NCI-H82 treated with DMSO at 0.1 percent for 48 hours (cell line): ENCODE data around the gene TBL3.

Experiments
- DNase-seq: peaks from one replicate; lab custom pipeline; 2025; ENCODE audit not compliant: unreplicated experiment; lab: John Stamatoyannopoulos, UW

The TBL3 gene

DNA sequence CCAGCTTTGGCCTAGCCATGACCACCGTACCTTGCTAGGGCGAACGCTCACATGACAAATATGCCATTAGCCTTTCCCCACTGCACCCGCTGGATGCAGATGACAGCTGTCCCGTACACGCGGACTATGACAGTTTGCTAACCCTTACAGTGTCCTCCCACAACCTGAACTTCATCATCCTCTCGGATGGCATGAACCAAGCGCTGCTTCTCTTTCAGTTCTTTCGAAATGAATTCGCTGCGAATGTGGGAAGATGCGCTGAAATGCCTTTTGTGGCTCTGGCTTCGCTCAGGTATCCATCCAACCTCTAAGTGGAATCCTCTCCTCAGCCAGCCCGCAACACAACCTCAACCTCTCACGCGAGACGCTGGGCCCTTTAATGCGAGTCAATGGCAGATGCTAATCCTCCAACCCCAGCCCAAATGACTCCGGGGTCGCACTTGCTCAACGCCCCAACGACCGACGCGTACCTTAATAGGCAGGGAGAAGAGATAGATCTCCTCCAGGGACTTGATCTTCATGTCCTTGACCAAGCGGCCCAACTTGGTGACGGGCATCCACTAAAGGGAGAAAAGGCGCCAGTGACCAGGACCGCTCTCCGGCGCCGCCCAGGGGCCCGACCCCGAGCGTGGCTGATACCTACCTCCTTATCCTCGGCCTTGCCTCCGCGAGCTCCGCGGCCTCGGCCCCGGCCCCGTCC is 7.9 kb upstream of the TBL3 start:
- DNase-seq = no peak

DNA sequence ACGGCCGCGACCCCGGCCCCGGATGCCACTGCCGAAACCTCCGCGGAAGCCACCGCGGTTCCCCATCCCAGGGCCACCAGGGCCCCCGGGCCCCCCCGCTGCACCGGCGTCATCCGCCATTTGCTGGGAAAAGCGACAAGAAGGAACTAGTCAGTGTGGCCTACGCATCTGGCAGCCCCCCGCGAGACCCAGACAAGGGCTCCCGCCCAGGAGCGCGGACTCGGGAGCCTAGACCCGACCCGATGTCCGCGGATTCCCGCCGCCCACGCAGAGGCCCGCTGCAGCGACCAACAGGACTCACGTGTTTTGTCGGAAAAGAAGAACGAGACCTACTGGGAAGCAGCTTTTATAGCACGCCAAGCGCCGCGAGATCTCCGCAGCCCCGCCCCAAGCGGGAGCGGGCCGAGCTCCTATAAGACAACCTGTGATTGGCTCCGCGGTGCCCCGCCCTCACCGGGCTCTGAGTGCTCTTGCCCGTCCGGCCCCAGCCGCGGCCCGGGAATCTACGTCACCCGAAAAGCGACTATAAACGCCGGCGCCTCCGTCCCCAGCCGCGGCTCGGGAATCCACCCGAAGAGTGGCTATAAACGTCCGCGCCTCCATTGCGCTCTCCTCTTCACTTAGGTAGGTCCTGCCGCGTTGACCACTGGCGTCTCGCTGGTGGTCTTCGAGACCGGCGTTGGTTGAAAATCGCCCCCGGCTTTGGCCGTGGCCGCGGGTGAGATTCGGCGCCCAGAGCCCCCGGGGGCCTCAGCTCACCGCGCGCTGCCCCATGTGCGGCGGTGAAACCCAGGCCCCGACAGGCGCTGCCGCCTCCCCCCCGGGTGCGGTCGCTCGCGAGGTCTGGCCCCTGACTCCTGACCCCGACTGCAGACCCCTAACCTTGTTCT is 7.1 kb upstream of the TBL3 start, which contains the start of gene RPS2:
Gene RPS2, minus strand, starts transcription at position 321 of the 890 bp plus-strand sequence. Its CDS starts 201 bp downstream, at position 120.
- peak; percentile 96 for DNase-seq

DNA sequence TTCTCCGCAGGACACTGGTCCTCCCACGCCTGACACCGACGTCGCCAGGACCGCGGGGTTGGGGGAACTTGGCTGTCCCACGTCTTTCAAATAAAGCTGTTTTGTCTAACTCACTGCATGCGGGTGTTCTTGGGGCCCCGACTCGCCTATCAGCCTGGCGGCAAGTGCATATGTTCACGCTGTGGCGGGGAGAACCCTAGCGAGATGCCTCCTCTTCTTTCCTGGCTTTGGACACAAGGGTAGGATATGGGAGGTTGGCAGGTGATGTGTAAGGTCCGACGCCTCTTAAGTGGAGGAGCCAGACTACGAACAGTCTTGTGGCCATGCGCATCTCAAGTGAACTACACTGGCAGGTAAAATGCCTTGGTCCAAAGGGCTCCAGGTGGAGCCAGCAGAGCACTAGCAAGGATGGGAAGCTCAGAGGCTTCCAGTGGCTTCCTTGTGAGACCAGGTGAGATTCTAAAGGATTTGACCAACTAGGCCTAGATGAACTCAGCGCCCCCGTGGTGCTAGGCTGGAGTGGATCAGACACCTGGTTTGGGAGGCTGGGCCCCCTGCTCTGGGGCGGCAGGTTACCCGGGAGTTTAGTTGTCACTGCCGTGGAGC is 6.4 kb upstream of the TBL3 start:
- no peak for DNase-seq

DNA sequence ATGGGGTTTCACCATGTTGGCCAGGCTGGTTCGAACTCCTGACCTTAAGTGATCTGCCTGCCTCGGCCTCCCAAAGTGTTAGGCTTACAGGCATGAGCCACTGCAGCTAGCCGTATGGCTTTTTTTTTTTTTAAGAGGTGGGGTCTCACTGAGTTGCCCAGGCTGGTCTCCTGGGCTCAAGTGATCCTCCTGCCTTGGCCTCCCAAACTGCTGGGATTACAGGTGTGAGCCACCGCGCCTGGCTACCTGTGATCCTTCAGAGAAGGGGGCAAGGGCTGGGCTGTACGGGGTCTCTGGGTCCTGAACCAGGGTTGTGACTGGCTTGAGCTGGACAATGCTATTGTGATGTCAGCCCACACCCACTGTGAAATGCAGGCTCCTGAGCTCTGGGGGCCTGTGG is 5.4 kb upstream of the TBL3 start, which contains the start of gene RNF151:
Gene RNF151, plus strand, starts transcription at position 397 of the 400 bp plus-strand sequence. CDS start 26 bp downstream, outside the sequence.
- DNase-seq = no peak

DNA sequence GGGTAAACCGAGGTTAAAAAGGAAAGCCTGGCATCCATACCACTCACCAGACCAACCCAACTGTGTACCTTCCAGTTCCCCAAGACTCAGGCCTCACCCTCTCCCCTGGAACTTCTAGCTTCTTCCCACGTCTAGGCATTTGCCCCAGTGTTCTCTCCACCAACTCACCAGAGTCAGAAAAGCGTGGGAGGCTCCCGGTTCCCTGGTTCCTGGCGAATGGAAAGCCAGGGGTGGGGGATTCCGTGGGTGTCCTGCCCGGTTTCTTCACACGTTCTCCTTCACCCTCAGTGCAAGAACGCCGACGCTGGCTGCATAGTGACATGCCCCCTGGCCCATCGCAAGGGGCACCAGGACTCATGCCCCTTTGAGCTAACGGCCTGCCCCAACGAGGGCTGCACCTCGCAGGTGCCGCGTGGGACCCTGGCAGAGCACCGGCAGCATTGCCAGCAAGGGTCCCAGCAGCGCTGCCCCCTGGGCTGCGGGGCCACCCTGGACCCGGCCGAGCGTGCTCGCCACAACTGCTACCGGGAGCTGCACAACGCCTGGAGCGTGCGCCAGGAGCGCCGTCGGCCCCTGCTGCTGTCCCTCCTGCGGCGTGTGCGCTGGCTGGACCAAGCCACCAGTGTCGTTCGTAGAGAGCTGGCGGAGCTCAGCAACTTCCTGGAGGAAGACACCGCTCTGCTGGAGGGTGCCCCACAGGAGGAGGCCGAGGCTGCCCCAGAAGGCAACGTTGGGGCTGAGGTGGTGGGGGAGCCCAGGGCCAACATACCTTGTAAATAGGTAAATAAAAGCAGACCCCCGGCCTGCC is 3.5 kb upstream of the TBL3 start:
- DNase-seq = no peak

DNA sequence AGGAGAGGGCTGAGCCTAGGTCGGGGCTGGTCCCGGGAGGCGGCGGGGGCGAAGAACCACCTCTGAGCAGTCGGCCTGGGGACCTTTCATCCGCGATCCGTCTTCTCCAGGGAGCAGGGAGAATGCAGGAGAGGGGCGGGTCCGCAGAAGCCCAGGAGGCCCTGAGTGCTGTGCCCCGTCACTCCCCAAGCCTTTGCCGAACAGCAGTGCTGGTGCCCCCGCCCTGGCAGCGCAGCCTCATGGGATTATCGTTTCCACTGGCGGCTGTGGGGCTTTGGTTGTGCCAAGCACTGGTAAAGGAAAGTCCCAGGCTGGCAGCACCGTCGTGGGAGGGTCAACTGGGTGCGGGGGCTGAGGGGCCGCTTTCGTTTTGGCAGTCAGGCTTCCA is 631 bp downstream of the TBL3 start:
- DNase-seq = no peak

DNA sequence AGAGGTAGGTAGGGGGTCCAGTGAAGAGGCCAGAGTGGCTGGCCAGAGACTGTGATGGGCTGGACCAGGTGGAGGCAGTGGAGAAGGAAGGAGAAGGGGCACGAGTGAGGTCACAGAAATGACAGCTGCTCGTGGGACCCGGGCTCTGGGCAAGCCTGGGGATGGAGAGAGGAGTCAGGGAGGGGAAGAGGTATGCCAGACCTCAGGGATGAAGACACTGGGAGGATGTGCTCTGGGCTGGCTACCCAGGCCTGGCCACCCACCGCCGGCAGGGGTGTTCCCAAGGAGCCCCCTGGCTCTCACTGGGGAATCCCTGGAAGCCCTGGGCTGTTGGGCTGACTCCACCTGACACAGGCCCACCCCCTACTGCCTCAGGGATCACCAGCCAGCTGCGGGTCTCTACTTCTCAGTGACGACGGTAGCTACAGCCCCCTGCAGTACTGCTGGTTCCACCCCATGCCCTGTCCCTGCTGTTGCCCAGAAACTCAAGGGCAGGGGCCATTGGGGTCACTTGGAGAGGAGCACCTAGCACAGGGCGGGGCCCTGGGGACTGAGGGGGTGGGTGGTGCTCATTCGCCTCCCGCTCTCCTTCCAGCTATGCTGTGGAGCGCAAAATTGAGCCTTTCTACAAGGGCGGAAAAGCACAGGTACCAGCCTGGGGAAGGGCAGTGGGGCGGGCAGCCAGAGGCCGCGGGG is 1.8 kb downstream of the TBL3 start:
- no peak for DNase-seq

DNA sequence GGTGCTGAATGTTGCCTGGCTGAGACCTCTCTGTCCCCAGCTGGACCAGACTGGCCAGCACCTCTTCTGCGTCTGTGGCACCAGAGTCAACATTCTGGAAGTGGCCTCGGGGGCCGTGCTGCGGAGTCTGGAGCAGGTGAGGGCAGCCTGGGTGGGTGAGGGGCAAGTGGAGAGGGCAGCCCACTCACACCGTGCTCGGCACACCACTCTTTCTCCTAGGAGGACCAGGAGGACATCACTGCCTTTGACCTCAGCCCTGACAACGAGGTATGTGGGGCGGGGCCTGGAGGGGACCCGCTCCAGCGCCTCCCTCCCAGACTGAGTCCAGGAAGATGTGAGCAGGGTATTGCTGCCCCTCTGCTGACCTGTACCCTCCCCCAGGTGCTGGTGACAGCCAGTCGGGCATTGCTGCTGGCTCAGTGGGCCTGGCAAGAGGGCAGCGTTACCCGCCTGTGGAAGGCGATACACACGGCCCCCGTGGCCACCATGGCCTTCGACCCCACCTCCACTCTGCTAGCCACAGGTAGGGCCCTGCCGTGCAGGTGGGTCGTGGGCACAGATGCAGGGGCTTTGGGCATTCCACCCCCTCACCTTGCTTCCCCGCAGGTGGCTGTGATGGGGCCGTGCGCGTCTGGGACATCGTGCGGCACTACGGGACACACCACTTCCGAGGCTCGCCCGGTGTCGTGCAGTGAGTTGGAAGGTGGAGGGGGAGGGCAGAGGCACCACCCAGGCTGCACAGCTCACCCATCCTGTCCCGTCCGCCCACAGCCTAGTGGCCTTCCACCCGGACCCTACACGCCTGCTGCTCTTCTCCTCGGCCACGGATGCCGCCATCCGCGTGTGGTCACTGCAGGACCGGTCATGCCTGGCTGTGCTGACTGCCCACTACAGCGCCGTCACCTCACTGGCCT is 2.6 kb downstream of the TBL3 start:
- DNase-seq = no peak

DNA sequence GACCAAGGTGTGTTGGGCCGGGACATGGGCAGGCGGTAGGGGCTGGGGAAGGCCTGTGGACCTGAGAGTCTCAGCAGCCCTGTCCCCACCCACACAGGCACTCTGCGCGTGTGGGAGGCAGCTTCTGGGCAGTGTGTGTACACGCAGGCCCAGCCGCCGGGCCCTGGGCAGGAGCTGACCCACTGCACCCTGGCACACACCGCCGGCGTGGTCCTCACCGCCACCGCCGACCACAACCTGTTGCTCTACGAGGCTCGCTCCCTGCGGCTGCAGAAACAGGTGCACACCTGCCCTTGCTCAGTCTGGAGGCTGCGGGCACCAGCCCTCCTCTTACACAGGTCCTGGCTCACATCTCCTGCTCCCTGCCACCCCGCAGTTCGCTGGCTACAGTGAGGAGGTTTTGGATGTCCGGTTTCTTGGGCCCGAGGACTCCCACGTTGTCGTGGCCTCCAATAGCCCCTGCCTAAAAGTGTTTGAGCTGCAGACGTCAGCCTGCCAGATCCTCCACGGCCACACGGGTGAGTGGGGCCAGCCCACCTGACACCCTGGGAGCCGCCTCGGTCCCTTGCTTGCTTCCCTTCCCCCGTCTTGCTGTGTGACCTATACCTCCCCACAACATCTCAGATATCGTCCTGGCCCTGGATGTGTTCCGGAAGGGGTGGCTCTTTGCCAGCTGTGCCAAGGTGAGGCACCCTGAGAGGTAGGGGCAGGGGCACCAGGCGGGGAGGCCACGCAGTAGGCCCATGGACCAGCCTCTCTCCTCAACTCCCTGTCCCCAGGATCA is 3.8 kb downstream of the TBL3 start:
- no peak for DNase-seq

DNA sequence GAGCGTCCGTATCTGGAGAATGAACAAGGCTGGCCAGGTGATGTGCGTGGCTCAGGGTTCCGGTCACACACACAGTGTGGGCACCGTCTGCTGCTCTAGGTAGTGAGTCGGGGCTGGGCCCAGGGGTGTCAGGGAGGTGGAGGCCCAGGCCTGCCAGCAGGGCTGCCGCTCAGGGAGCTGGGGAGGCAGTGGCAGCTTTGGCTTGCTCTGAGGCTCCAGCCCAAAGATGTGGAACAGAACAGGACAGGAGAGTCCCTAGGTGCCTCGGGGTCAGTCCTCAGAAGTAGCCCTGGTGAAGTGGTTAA is 4.3 kb downstream of the TBL3 start:
- DNase-seq = no peak

DNA sequence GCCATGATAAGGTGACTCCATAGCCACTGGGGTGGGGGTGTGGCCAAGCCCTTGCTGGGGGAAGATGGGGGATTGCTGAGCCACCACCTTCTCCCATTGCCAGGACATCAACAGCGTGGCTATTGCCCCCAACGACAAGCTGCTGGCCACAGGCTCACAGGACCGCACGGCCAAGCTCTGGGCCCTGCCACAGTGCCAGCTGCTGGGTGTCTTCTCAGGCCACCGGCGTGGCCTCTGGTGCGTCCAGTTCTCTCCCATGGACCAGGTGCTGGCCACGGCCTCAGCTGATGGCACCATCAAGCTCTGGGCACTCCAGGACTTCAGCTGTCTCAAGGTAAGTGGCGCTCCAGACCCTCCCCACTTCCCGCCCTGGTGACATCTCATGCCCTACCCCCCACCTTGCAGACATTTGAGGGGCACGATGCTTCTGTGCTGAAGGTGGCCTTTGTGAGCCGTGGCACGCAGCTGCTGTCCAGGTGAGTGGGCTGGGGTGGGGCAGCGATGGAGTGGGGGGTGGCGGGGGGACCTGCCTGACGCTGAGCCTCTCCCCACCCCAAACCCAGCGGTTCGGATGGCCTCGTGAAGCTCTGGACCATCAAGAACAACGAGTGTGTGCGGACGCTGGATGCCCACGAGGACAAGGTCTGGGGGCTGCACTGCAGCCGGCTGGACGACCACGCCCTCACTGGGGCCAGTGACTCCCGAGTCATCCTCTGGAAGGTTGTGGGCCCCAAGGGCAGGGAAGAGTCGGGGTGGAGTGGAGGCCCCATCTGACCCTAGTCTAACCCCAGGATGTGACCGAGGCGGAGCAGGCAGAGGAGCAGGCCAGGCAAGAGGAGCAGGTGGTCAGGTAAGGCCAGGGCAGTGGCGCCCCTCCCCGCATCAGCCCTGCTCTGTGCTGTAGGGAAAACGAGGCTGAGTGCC is 5.4 kb downstream of the TBL3 start:
- no peak for DNase-seq

DNA sequence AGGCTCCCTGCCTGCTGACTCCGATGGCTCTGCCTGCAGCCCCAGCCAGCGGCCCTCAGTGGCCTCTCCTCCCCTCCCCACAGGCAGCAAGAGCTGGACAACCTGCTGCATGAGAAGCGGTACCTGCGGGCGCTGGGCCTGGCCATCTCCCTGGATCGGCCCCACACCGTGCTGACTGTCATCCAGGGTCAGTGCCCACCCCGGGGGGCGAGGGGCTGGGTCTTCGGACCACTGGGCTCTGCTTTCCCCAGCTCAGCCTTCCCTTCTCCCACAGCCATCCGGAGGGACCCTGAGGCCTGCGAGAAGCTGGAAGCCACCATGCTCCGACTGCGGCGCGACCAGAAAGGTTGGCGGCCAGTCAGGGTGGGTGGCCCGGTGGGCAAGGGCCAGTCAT is 6.0 kb downstream of the TBL3 start:
- DNase-seq = no peak

DNA sequence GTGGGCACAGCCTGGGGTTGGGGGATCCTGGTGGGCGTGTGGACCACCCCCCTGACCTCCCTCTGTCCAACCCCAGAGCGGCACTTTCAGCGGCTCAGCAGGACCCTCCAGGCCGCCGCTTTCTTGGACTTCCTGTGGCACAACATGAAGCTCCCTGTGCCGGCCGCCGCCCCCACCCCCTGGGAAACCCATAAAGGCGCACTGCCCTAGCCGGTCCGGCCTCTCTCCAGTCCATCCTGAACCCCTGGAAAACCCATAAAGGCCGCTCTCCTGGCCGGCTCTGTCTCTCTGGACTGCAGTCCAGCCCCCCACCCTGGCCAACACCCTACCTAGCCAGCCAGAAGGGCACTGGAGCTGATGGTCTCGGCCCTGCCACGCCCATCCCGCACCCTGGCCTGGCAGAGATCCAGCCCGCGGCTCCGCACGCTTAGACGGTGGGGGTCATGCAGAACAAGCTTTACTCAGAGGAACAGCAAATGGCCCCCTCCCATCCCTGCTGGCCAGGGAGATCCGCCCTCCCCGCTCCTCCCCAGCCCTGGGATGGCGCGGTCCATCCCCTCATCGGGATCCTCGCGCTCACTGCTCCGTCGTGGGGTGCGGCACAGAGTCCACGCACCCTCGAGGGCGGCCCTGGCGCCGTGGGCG is 6.7 kb downstream of the TBL3 start:
- DNase-seq = no peak

DNA sequence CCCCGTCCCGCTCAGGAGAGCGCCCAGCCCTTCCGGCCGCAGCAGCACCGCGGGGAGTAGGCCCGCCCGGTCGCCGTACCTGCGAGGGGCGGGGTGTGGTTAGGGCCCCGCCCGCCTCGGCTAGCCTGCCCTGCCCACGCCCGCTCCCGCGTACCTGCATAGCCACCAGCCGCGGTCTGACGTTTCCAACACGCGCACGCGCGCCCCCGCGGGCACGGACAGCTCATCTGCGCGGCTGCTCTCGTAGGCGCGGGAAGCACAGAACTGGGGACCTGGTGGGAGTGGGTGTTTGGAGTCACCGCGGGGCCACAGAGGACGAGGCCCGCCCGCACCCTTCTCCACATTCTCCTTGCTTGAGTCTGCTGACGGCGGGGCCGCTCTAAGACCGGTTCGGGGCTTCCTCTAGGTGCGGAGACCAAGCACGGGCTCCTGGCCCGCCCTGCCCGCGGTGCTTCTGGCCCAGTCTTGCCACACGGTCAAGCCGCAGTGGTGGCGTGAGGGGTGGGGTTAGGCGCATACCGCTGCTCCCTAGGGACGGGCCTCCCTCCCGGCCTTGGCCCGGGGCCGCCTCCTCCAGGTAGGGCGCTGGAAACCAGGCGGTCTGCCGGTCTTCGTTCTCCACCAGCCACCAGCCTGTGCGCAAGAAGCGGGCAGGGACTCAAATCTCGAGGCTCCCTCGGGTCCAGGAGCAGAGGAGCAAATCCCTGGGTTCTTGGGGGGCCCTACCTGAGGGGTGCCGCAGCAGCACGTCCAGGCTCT is 7.6 kb downstream of the TBL3 start:
- no peak for DNase-seq

DNA sequence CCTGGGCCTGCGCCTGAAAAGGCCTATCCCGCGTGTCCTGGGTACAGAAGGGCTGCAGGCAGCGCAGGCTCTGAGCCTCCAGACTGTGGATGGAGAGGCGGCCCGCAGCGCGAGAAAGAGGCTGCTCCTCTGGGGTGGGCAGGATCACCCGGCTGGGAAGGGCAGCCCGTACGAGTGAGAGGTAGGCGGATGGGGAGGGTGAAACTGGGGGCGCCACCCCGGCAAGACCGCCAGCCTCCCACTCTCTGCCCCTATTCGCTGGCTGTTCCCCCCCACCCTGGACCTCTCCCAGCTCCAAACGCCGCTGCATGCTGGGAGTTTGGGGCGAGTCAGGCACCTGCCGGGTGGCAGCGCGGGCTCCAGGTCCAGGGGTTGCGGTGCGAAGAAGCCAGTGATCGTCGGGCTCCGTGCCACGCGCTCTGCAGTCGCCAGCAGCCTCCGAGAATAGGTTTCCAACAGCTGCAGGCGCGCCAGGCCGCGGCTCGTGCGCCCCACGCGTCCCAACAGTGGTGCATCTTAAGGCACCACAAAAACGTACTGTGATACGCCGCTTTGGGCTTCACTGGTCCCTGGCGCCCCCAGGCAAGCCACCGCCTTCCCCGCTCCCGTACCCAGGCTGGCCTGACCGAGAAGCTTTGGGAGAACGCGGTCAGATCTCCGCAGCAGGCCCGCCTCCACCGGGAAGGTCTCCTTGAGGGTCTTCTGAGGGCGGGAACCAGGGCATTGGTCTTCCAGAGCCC is 8.3 kb downstream of the TBL3 start:
- DNase-seq = no peak

DNA sequence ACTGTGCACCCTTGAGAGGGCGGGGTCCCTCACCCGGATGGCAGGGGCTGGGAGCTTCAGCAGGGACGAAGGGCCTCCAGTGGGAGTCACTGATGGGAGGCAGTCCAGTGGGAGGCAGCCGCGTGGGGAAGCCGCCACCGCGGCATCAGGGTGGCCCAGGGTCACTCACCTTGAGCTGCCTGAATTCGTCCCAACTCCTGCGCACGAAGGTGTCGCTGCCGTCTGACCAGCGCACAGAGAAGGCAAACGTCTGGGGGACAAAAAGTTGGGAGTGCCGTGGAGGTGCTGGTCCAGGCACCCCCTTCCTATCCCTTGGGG is 8.9 kb downstream of the TBL3 start:
- DNase-seq = no peak
